ENCODE results near the gene RNF5.
"Not testable (repeated sequence)": the region's sequence is repeated elsewhere in the genome, so short reads cannot be mapped to it uniquely, and the experiment has no call there.

RNF5 gene, protein sequence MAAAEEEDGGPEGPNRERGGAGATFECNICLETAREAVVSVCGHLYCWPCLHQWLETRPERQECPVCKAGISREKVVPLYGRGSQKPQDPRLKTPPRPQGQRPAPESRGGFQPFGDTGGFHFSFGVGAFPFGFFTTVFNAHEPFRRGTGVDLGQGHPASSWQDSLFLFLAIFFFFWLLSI

DNA sequence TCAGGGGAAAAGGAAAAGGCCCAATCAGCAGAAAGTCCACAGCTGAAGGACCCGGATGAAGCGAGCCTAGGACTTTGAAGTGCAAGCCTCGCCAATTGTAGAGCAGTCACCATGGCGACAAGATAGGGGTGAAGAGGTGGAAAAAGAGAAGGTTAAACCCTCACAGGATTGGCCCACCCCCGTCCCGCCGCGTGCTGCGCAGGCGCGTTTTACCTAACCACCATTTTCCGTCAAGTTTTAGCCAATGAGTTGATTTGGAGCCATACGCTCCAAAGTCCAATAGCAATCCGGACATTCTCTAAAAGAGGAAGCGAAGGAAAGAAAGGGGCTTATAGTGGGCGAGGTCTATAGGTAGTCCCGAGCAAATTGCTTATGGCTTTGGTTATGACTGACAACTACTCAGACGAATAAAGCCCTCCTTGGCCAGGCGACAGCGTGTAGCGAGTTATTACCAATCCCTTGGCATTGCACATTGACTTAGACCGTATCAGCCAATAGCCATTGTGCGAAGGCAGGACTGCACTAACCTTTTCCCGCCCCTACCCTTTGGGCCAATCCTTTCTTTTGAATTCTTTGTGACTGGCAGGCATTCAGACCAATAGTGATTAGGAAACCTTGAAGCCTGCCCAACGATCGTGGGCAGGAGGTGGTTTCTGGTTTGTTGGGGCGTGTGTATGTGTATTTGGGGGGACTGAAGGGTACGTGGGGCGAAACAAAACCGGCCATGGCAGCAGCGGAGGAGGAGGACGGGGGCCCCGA lies at the start of gene RNF5:
RNF5 (plus strand) TSS at position 618 of the 759 bp plus-strand sequence; CDS start at position 725, 107 bp downstream.
- DNase-seq (ENCODE audit: low spot score), result peak; percentile 100

DNA sequence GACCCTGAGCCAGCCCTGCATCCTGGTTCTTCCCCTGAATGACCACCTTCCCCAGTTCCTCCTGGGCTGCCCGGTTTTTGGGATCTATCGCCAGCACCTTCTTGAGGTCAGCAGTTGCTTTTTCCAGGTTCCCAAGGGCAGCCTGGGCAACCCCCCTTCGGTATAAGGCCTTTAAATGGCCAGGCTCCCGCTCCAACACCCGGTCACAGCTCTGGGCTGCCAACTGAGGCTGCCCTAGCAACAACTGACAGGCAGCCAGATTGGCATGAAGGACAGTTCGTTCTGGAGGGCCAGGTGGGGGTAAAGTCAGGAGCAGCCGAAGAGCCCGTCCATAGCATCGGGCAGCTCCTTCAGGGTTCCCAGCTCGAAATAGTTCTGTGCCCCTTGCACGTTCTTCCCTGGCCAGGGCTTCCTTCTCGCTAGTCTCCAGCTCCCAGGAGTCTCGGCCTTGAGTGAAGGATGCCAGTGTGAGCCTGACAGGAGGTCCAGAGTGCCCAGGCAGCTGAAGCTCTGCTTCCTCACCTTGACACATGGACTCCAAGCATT lies 49.4 kb upstream of the RNF5 start:
- no peak for DNase-seq (ENCODE audit: low spot score)

DNA sequence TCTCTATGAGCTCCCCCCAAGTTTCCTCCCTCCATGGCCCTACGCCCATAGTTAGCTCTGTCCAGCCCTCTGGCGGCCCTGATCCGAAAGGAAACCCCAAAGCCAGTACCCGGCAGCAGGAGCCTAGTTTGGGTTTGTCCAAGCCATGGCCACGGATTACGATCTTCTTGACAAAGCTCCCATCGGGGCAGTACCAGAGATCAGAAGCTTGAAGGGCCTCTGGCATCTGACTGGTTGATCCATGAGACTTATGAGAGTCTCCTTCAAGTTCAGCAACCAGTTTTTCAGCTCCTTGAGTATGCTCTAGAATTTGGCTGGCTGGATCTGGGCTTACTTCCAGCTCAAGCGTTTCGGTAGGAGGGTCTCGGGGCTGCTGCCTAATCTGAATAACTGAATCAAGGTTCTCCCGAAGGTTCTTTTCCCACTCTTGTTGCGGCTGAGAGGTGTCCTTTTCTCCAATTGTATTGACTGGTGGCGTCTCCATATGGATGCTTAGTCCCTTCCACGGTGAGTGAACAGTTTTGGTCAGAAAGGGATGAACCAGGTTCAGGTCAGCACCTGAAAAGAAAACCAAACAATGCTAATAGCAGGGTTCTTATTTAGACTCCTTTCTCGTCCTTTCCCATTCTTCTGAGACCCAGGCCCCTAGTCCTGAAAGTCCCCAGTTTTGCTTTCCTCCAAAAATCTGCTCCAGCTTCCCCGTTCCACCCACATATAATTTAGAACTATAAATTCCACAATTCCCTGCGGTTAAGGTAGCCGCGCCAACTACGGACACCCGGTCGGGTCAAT lies 48.7 kb upstream of the RNF5 start:
- no peak for DNase-seq (ENCODE audit: low spot score)

DNA sequence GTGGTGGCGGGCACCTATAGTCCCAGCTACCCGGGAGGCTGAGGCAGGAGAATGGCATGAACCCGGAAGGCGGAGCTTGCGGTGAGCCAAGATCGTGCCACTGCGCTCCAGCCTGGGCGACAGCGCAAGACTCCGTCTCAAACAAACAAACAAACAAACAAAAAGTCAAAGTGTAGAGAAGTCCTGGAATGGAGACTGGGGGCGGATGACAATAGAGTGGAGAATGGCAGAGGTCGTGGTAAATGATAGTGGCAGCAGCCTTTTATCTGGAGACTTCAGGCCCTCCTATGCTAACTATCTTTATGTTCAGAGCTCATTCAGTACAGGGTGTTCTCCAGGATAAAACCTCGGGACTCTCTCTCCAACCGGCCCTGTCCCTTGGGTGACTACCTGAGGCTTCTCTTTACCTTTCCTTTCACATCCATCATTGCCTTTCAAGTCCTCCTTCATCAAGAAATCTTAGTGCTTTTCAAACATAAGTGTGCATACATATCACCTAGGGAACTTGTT lies 46.7 kb upstream of the RNF5 start:
- DNase-seq (ENCODE audit: low spot score), result no peak

DNA sequence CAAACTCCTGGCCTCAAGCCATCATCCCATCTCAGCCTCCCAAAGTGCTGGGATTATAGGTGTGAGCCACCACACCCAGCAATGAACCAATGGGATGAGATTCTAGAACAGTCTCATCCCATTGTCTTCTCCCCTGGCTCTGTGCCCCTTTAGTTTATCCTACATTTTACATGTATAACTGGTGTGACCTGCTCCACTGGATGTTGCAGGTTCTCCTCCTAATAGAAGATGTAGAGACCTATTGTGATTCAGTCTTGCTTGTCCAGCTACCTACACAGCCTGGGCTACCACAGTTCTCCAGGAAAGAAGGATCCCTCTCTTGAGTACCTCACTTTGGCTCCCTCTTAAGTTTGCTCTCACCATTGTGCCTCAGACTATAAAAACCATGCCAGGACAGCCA lies 46.1 kb upstream of the RNF5 start:
- no peak for DNase-seq (ENCODE audit: low spot score)

DNA sequence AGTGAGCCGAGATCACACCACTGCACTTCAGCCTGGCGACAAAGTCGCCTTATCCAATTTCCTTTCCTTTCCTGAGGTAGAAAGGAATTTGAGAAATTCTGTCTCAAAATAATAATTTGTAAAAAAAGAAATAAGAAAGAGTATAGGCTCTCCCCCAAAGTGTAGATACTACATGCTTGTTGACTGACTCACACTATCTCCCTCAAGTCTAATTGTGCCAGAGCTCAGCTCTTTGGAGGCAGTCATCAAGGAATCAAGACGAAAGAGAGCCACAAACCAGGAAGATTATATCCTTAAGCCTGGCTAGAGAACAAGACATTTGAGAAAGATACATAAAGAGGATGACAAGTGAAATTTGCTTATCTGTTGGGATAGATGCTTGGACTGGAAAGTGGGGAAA lies 44.4 kb upstream of the RNF5 start:
- DNase-seq (ENCODE audit: low spot score), result no peak

DNA sequence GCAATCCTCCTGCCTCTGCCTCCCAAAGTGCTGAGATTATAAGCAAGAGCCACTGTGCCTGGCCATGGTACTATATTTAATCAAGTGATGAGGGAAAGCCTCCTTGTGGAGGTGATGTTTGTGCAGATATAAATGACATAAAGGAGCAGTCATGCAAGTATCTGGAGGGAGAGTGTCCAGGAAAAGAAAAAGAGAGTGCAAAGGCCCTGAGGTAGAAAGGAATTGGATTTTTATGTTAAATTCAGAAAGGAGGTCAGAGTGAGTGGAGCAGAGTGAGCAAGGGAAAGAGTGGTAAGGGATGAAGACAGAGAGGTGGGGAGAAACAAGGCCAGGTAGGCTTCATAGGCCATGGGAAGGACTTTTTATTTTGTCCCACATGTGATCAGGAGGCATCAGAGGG lies 40.8 kb upstream of the RNF5 start:
- no peak for DNase-seq (ENCODE audit: low spot score)

DNA sequence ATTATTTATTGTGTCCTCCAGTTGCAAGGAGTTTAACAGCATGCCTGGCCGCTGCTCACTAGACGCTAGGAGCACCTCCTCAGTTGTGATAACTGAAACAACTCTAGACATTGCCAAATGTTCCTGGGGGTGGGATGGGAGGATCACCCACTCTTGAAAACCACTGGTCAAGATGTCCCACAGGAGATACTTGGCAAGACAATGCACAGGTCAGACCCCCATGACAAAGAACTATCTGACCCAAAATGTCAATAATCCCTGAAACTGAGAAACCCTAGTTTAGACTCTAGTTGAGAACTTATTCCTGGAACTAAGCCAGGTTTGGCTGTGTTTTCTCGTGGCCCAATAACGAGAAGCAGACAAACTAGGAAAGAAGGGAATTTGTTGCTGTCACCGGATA lies 38.6 kb upstream of the RNF5 start:
- DNase-seq (ENCODE audit: low spot score), result no peak

DNA sequence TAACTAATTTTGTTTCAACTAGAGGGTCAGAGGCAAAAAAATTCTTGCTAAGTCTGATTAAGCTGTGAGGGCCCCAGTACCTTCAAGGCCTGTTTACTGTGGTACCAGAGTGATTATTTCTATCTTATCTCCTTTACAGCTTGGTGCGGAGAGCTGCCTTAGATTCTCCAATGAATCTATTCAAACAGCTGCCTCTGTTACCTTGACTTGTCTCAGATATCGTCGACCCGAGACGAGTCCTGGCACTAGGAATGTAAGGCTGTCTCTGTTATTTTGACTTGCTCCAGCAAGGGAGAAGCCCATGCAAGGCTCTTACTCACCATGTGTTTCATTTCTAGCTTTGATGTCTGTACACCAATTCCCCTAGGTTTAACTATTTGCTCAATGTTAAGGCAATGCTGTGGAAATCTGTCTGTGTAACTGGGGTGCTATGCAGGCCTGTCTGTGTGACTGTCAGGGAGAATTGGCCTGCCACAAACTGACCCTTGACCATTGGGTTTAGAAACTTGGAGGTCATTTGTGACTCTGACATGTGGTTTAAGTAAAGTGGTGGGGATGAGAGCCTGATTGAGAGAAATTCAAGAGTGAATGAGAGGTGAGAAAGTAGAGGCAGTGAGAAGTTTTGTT lies 37.7 kb upstream of the RNF5 start:
- DNase-seq (ENCODE audit: low spot score), result no peak

DNA sequence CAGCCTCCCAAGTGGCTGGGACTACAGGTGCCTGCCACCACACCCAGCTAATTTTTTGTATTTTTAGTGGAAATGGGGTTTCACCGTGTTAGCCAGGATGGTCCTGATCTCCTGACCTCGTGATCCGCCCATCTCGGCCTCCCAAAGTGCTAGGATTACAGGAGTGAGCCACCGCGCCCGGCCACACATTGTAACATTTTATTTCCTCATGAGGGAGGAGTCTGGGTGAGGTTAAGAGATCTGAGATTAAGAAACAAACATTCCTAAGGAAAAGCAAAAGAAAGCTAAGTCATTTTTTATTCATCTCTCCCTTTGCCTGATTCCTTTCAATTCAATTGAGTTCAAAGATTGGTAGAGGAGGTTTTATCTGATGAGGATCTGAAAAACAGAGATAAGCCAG lies 34.0 kb upstream of the RNF5 start:
- DNase-seq (ENCODE audit: low spot score), result not testable (repeated sequence)

DNA sequence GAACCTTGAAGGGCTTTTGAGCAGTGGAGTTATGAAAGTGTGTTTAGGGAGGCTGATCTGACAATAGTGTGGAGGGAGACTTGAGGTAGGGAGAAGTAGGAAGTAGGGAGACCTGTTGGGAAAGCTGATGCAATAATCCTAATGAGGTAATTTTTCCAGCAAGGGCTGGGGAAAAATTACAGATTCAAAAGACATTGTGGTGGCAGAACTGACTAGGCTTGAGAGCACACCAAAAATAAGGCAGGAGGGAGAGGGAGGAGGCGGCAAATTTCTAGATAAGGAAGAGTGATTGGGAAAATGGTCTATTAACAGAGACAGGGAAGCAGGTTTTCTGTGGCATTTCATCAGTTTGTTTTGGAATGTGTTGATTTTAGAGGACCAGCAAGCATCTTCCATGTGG lies 31.9 kb upstream of the RNF5 start:
- DNase-seq (ENCODE audit: low spot score), result no peak

DNA sequence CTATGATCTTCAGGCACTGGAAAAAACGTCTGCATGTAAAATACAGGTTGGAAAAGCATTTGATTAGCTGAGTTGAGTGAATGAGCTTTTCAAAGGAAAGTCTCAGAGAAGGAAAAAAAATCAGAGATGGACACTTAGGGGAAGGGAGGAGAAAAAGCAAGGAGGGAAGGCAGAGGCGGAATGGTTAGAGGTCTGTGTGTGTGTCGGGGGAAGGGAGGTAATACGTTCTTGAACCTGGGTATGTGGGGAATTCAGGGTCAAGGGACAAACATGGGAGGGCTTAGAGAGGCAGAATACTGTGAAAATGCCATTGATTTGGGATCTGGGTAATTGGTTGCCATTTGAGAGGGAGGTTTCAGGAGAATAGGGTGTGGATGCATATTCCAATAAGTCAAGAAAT lies 31.5 kb upstream of the RNF5 start:
- no peak for DNase-seq (ENCODE audit: low spot score)

DNA sequence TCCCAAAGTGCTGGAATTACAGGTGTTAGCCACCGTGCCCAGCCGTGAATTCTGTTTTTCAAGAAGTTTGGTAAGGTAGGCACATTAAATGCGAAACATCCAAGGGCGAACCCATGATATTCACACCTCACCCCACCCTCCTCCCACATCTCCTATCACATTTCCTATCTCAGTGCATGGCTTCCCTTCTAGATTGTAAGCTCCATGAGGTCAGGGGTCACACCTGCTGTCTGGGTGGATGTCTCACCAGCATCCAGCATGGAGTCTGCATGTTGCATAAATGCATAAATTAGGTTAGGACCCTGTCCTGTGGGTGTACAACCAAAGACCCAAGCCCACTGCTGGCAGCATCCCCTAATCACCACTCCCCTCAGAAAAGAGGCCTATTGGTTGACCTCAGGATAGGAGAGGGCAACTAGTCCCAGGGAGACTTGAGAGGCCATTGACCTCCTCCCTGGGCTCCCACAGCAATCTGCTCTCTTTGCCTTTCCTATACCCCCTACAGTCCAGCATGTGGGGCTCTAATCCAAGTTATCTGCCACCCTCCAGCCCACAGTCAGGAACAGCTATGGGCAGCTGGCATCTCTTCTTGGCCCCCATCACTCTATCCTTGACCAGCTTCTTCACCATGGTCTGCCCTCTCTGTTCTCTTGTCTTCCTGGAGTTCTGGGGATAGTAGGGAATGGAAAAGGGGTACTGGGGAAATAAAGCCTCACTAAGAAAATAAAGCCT lies 30.6 kb upstream of the RNF5 start:
- DNase-seq (ENCODE audit: low spot score), result no peak

DNA sequence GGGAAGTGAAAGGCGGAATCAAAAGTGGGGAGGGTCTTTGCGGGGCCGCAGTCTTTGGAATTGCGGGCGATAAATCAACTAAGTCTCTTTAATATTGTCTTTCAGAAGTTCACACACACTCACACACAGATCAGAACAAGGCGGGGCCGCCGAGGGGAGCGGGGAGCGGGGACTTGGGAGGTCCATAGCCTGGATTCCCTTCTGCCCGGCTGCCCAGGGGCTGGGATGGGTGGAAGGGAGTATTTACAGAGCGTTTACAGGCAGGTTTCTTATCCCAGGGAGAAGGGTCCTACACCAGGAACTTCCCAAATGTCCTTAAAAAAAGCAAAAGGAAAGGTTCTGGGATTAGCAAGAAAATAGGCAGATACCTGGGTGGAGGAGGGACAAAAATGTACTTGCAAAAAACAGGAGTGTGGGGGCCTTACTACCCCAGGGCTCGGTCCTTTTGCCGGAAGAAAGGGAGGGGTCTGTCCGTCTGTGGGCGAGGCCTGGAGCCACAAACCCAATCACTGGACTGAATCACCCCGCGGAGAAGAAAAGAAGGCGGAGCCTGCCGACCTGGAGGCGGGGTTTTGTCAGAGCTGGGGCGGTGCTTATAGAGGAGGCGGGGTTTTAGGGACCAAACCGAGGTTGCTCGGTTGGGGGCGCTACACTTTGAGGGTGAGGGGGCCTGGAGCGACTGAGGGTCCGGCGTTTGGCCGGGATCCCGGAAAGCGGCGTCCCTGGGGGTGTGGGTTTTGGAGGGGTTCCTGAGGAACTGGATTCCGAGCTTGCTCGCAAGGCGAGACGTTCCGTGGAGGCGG lies 29.7 kb upstream of the RNF5 start:
- DNase-seq (ENCODE audit: low spot score), result no peak

DNA sequence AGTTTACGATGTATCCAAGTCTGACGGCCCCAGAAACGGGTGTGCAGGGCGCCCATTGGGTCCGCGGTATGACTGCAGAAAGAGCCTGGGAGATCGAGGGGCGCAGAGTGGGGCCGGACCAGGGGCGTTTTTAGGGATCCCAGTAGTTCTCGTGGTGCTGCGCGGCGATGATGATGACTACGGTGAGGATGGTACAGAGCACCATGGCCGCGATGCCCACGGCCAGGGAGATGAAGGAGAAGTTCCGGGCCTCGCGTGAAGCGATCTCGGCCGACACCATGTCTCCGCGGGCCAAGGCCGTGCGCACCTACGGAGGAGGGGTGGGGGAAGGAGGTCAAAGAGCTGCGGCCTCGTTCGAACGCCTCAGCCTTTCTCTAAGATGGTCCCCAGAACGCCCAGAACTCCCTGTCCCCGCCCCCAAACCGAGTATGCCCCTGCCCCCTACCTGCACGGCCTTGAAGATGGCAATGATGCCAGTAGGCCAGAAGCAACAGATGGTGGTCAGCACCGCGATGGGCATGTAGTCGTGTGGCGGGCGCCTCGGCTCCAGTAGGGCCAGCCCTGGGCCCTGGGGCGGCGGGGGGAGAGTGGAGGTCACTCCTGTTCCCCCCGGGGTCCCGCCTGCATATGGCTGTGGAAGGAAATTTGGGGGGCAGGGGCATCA lies 29.0 kb upstream of the RNF5 start:
- DNase-seq (ENCODE audit: low spot score), result no peak

DNA sequence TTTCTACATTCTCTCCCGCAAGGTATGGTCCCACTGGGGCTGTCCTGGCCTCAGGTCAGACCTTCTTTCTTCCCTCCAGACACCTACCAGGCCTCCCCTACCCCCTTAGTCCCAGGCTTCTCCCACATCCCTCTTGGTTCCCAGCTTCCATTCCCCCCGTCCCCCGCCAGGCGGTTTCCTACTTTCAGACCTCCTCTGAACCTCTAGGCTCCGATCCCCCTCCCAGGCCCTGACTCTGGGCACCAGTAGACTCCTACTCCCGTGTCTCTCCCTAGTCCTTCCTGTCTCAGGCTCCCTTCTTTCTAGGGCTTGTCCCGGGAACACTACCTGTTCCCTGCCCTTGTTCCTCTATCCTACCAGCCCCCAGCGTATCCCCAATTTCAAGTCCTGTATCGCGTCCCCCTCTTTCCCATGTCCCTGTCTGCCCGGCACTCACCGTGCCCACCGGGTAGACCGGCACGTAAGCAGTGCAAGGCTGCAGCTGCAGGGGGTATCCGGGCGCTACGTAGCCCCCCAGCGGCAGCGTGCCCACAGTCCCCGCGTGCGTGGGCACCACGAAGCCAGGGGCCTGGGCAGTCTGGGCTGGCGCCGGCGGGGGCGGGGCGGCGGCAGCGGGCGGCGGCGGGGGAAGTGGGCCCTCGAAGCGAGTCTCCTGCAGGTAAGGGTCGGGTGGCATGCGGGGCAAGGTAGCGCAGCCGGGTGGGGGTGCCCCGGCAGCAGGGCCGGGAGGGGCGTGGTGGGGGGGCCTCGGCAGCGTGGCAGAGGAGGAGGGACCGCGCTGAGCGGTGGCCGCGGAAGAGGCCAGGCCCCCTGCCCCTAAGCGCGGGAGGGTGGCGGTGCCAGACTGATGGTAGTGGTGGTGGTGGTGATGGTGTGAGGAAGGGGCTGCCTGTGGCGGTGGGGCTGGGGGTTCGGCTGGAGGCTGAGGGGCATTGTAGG lies 28.0 kb upstream of the RNF5 start:
- DNase-seq (ENCODE audit: low spot score), result no peak

DNA sequence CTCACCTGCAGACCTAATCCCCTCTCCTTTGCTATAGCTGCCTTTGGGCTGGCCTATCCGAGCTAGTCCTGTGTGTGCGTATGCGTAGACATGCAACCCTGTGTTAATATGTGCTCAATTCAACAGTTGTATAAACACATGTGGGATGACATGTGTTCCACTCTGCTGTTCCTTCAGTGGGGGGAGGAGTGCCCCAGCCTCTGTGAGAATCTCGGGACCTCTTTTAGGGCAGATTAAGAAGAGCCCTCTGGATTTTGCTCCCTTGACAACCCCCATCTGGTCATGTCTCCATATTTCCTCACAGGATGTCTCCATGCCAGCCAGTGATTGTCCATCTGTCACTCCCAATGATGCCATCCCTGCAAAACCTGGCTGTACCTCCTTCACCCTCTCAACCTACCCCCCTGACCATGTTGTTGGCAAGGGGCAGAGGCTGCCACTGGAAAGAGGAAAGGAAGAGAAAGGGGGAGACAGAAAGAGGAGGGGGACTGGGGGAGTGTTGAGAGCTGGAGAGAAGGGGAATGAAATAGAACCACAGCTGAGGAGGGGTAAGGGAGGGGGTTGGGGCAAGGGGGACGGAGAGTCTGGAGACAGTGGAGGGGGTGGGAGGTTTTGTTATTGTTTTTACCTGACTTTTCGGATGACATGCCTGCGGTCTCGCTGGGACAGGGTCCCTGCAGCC lies 26.9 kb upstream of the RNF5 start:
- peak; percentile 94 for DNase-seq (ENCODE audit: low spot score)

All from cerebellar cortex (tissue), 1 donor.